Uterus (tissue), 4 donors: ENCODE data around the gene TTK. TPM values are rescaled to one million over a fixed set of nuclear protein-coding genes. Genes with fewer than 3 reads are reported as not detected.
"Not testable (repeated sequence)": the region's sequence is repeated elsewhere in the genome, so short reads cannot be mapped to it uniquely, and the experiment has no call there.

Experiments
- DNase-seq, 2 donors: peaks; one replicate each; pipeline ENCODE4 v3.0.0-alpha.2; 2019 to 2020
- H3K27ac ChIP-seq, 2 donors: fragments of 200-600 bp; sonication (generic); 1 replicate in 1 of 2; 2 replicates in 1 of 2; pipeline ENCODE4 v1.5.1; 2016 to 2018
- H3K27me3 ChIP-seq, 2 donors: fragments of 200-600 bp; sonication (generic); one replicate each; pipeline ENCODE4 v1.5.1; 2018 to 2019; ENCODE audit warnings: control low read depth in 1 of 2
- H3K36me3 ChIP-seq, 2 donors: fragments of 200-600 bp; sonication (generic); one replicate each; pipeline ENCODE4 v1.5.1; 2019; ENCODE audit warnings: control low read depth in 1 of 2
- H3K4me1 ChIP-seq, 2 donors: fragments of 200-600 bp; sonication (generic); one replicate each; pipeline ENCODE4 v1.5.1; 2018 to 2019; ENCODE audit warnings: control low read depth in 1 of 2
- H3K4me3 ChIP-seq, 2 donors: fragments of 200-600 bp; sonication (generic); 1 replicate in 1 of 2; 2 replicates in 1 of 2; pipeline ENCODE4 v1.5.1; 2018 to 2019; ENCODE audit warnings: mild to moderate bottlenecking in 1 of 2
- H3K9me3 ChIP-seq, 2 donors: fragments of 200-600 bp; sonication (generic); one replicate each; pipeline ENCODE4 v1.5.1; 2019; ENCODE audit warnings: control low read depth in 1 of 2
- POLR2A ChIP-seq, 2 donors: fragments of 450-650 bp; IDR thresholded peaks; one replicate each; pipeline ENCODE4 v1.6.1; 2016; ENCODE audit warnings: antibody characterized with exemption in 2 of 2, mild to moderate bottlenecking in 1 of 2, moderate library complexity in 1 of 2
- intact Hi-C: fragments of 100-400 bp; cut with DNase I; formaldehyde crosslinking; loops from one replicate; pipeline ENCODE4 v1.15.1; 2023; ENCODE audit warnings: low total_unique reads
- total RNA-seq, 4 donors: library from RNA; depleted of rRNA in 3 of 4; stranded (reverse); fragments of >200 nt in 3 of 4; gene quantifications; one replicate each; pipeline versions ENCODE4 v1.1.0 to v1.2.4, GENCODE V29; 2014 to 2023
- TF ChIP-seq, protein P1 (sequence below), 4 experiments: fragments of 200-600 bp in 2 of 4; fragments of 450-650 bp in 2 of 4; sonication (generic) in 2 of 4; IDR thresholded peaks; one replicate each; pipeline ENCODE4 v1.5.1; 2016 to 2019; ENCODE audit warnings: antibody characterized with exemption in 4 of 4, mild to moderate bottlenecking in 2 of 4, moderate library complexity in 1 of 4
- donor health status: DM: yes; HTN: yes; CAD: no.

Gene TTK
- total RNA-seq, 4 donors from 2014 or later: 20.0 TPM; not detected in 3

DNA sequence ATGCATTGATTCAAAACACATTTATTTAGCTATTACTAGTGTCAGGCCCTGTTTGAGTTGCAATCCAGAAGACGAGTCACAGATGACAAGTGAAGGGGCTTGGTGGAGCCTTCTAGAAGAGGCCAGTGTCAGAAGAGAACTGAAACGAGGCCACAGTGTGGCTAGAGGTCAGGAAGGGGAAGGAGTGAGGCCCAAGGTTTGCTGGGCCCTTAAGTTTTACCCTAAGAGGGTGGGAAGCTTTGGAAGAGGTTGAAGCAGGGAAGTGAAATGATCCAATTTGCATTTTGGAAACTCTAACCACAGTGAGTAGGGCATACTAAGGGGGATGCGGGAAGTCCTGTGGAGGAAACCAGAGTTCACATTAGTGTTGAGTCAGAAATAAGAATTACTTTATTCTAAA is 25.0 kb downstream of the TTK start:
- no peaks in the 10 kb centered on the region for H3K36me3 ChIP-seq
- intact Hi-C loops: no loop called here
- no peaks in the 10 kb centered on the region for H3K27me3 ChIP-seq
- DNase-seq: no peak
- H3K27ac ChIP-seq: no peak overlapping the region
- no peaks in the 10 kb centered on the region for H3K4me1 ChIP-seq
- no peaks in the 10 kb centered on the region for H3K9me3 ChIP-seq
- no peak for TF ChIP-seq POLR2A (IDR thresholded peaks at IDR 0.05)
- TF ChIP-seq, protein P1, sequence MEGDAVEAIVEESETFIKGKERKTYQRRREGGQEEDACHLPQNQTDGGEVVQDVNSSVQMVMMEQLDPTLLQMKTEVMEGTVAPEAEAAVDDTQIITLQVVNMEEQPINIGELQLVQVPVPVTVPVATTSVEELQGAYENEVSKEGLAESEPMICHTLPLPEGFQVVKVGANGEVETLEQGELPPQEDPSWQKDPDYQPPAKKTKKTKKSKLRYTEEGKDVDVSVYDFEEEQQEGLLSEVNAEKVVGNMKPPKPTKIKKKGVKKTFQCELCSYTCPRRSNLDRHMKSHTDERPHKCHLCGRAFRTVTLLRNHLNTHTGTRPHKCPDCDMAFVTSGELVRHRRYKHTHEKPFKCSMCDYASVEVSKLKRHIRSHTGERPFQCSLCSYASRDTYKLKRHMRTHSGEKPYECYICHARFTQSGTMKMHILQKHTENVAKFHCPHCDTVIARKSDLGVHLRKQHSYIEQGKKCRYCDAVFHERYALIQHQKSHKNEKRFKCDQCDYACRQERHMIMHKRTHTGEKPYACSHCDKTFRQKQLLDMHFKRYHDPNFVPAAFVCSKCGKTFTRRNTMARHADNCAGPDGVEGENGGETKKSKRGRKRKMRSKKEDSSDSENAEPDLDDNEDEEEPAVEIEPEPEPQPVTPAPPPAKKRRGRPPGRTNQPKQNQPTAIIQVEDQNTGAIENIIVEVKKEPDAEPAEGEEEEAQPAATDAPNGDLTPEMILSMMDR (IDR thresholded peaks at IDR 0.05): no peak
- no peak overlapping the region for H3K4me3 ChIP-seq

DNA sequence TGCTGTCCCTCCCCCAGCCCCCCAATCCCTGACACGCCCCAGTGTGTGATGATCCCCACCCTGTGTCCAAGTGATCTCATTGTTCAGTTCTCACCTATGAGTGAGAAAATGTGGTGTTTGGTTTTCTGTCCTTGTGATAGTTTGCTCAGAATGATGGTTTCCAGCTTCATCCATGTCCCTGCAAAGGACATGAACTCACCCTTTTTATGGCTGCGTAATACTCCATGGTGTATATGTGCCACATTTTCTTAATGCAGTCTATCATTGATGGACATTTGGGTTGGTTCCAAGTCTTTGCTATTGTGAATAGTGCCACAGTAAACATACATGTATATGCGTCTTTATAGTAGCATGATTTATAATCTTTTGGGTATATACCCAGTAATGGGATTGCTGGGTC is 43.8 kb downstream of the TTK start:
- intact Hi-C loops, H3K36me3 ChIP-seq, H3K9me3 ChIP-seq, DNase-seq, H3K4me1 ChIP-seq, H3K27ac ChIP-seq, H3K27me3 ChIP-seq, H3K4me3 ChIP-seq: not testable (repeated sequence)

DNA sequence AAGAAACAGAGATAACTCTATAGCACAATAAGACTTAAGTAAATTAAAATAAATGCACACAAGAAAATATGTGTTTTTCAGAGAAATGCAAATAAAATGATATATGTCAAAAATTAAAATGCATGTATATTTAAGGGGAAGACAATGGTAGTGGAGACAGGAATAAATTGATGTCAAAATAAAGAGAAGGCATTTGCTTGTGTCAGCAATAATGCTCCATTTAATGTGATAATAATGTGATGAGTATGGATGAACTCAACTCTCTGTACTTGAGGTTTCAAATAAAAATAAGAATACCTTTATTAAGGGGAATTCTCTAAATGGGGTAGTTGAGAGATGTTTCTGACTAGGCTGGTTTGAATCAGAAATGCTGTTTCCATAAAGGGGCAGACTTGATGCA is 56.3 kb downstream of the TTK start:
- no peaks in the 10 kb centered on the region for H3K36me3 ChIP-seq
- H3K9me3 ChIP-seq: no peaks in the 10 kb centered on the region
- TF ChIP-seq, protein P1 (IDR thresholded peaks at IDR 0.05): no peak
- no peak for TF ChIP-seq POLR2A (IDR thresholded peaks at IDR 0.05)
- no peaks in the 10 kb centered on the region for H3K4me1 ChIP-seq
- H3K4me3 ChIP-seq: no peak overlapping the region
- H3K27me3 ChIP-seq: no peaks in the 10 kb centered on the region
- intact Hi-C loops: no loop called here
- no peak for DNase-seq
- no peak overlapping the region for H3K27ac ChIP-seq

DNA sequence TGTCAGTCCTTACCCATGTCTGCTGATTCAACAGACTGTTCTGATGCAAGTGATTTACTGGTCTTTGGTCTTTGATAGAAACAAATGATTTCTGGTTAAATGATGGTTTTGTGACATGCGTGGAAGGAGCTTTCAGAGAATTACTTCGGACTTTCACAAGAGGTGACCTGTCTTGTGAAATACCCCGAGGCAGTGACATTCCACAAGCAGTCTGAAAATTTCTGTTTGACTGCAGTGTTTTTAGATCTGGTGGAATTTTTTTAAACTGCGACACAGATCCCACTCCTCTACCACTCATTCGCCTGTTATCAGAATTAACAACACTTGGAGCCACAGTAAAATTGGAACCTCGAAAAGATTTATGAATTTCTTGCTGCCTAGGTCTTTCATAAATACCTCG is 63.7 kb downstream of the TTK start:
- H3K4me1 ChIP-seq, H3K4me3 ChIP-seq, H3K9me3 ChIP-seq, H3K27ac ChIP-seq, intact Hi-C loops, H3K27me3 ChIP-seq, H3K36me3 ChIP-seq, DNase-seq: not testable (repeated sequence)

DNA sequence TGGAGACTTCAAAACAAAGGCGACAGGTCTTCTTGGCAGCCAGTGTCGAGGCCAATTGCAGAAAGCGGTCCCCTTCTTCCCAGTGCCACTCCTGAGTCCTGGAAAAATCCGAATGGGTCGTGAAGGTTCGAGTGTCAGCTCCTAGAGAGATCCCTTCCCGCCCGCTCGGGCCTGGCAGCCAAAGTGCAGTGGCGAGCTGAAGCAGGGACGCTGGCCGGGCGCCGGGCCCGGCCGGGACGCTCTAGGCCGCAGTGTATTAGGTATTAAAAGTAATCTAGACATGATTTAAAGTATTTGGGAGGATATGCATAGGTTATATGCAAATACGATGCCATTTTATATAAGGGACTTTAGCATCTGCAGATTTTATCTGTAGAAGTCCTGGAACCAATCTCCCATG is 66.0 kb downstream of the TTK start:
- H3K36me3 ChIP-seq, DNase-seq, H3K4me3 ChIP-seq, H3K27ac ChIP-seq, H3K9me3 ChIP-seq, H3K27me3 ChIP-seq, H3K4me1 ChIP-seq, intact Hi-C loops: not testable (repeated sequence)

DNA sequence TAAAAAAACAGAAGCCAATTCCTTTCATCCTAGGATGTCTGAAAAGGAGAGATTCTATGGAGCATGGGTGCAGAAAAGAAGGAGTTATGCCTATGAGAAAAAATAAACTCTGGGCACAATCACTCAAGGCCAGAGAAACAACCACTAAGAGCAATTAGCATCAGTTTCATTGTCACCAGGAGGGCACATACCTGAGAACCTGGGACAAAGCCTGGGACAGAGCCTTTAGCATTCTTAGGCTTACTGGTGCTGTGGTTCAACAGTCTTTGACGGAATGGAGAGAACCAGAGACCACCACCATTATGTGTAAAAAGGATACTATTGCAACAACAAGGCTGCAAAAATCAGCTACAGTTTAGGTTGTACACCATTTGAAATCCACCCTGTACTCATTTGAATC is 72.6 kb downstream of the TTK start:
- H3K27me3 ChIP-seq: no peaks in the 10 kb centered on the region
- no peak overlapping the region for H3K27ac ChIP-seq
- no peaks in the 10 kb centered on the region for H3K9me3 ChIP-seq
- no peak for DNase-seq
- TF ChIP-seq, protein P1 (IDR thresholded peaks at IDR 0.05): no peak
- TF ChIP-seq POLR2A (IDR thresholded peaks at IDR 0.05): no peak
- no peaks in the 10 kb centered on the region for H3K4me1 ChIP-seq
- no peak overlapping the region for H3K4me3 ChIP-seq
- intact Hi-C loops: no loop called here
- no peaks in the 10 kb centered on the region for H3K36me3 ChIP-seq

DNA sequence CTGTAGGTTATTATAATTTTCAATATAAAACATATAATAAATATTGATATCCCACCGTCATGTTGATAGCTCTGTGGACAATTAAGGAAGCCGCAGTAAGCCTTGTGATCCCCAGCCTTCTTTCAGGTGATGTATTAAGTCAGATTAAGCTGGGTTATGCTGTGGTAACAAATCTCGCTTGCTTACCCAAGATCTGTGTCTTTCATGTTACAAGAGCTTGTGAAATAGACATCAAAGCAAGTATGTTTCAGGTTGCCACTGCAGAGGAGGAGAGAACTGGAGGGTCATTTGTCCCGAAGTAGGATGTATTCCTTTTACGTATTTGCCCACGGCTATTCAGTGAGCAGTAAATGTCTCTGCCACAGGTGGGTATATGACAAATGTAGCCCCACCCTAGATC is 84.2 kb downstream of the TTK start:
- Histone ChIP-seq H3K9me3 (no peaks in the 10 kb centered on the region), H3K27me3 (no peaks in the 10 kb centered on the region), H3K4me3 (no peak overlapping the region), H3K4me1 (no peaks in the 10 kb centered on the region), H3K27ac (no peak overlapping the region), H3K36me3 (no peaks in the 10 kb centered on the region)
- DNase-seq: no peak
- TF ChIP-seq, protein P1 (IDR thresholded peaks at IDR 0.05): no peak
- TF ChIP-seq POLR2A (IDR thresholded peaks at IDR 0.05): no peak
- intact Hi-C loops: no loop called here
